ENCODE results near the gene ELF3. TPM values are rescaled to one million over a fixed set of nuclear protein-coding genes. Genes with fewer than 3 reads are reported as not detected.

Gene ELF3
- total and polyA plus RNA-seq, 2 of the 13 experiments (the other 11 are each of a cell fraction or from before 2014, with no cell fraction given), result 11.5 to 55.1 TPM

- TF ChIP-seq HIVEP1 (CRISPR knock-in tag; IDR thresholded peaks at IDR 0.05), result no peak
- TF ChIP-seq ZBTB40 (IDR thresholded peaks at IDR 0.05), result no peak
- no peak for TF ChIP-seq ZBTB40 (CRISPR knock-in tag; IDR thresholded peaks at IDR 0.05)
- no peak for TF ChIP-seq KDM3A (CRISPR knock-in tag; IDR thresholded peaks at IDR 0.05; ENCODE audit: low read depth)
- TF ChIP-seq, protein P1, sequence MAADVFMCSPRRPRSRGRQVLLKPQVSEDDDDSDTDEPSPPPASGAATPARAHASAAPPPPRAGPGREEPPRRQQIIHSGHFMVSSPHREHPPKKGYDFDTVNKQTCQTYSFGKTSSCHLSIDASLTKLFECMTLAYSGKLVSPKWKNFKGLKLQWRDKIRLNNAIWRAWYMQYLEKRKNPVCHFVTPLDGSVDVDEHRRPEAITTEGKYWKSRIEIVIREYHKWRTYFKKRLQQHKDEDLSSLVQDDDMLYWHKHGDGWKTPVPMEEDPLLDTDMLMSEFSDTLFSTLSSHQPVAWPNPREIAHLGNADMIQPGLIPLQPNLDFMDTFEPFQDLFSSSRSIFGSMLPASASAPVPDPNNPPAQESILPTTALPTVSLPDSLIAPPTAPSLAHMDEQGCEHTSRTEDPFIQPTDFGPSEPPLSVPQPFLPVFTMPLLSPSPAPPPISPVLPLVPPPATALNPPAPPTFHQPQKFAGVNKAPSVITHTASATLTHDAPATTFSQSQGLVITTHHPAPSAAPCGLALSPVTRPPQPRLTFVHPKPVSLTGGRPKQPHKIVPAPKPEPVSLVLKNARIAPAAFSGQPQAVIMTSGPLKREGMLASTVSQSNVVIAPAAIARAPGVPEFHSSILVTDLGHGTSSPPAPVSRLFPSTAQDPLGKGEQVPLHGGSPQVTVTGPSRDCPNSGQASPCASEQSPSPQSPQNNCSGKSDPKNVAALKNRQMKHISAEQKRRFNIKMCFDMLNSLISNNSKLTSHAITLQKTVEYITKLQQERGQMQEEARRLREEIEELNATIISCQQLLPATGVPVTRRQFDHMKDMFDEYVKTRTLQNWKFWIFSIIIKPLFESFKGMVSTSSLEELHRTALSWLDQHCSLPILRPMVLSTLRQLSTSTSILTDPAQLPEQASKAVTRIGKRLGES (CRISPR knock-in tag; IDR thresholded peaks at IDR 0.05; ENCODE audit: borderline replicate concordance), result no peak
- 0 out of 2 replicates have a peak, but pooled peaks have one; percentile 44 for TF ChIP-seq IKZF5 (CRISPR knock-in tag; IDR thresholded peaks at IDR 0.05)
- no peak for TF ChIP-seq BRF2 (CRISPR knock-in tag; IDR thresholded peaks at IDR 0.05)
- TF ChIP-seq EED (CRISPR knock-in tag; IDR thresholded peaks at IDR 0.05), result no peak
- TF ChIP-seq MXD1 (CRISPR knock-in tag; IDR thresholded peaks at IDR 0.05), result no peak
- TF ChIP-seq, protein P2, sequence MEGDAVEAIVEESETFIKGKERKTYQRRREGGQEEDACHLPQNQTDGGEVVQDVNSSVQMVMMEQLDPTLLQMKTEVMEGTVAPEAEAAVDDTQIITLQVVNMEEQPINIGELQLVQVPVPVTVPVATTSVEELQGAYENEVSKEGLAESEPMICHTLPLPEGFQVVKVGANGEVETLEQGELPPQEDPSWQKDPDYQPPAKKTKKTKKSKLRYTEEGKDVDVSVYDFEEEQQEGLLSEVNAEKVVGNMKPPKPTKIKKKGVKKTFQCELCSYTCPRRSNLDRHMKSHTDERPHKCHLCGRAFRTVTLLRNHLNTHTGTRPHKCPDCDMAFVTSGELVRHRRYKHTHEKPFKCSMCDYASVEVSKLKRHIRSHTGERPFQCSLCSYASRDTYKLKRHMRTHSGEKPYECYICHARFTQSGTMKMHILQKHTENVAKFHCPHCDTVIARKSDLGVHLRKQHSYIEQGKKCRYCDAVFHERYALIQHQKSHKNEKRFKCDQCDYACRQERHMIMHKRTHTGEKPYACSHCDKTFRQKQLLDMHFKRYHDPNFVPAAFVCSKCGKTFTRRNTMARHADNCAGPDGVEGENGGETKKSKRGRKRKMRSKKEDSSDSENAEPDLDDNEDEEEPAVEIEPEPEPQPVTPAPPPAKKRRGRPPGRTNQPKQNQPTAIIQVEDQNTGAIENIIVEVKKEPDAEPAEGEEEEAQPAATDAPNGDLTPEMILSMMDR (CRISPR knock-in tag; IDR thresholded peaks at IDR 0.05), result no peak
Observed at GRCh38 chr1:202046748-202047708, 36.6 kb downstream of the ELF3 start (continued).
